Uterus (tissue), 2 donors: ENCODE measurements around the gene TBX21.
A peak's percentile ranks its signal among the peaks of the same experiment; 100 is the strongest.

Source experiments
- POLR2A ChIP-seq, 2 donors: fragments of 450-650 bp; IDR thresholded peaks; one replicate each; pipeline ENCODE4 v1.6.1; 2016; ENCODE audit warnings: antibody characterized with exemption in 2 of 2, mild to moderate bottlenecking in 1 of 2, moderate library complexity in 1 of 2
- TF ChIP-seq, protein P1 (sequence below), 4 experiments: fragments of 200-600 bp in 2 of 4; fragments of 450-650 bp in 2 of 4; sonication (generic) in 2 of 4; IDR thresholded peaks; one replicate each; pipeline ENCODE4 v1.5.1; 2016 to 2019; ENCODE audit warnings: antibody characterized with exemption in 4 of 4, mild to moderate bottlenecking in 2 of 4, moderate library complexity in 1 of 4

DNA sequence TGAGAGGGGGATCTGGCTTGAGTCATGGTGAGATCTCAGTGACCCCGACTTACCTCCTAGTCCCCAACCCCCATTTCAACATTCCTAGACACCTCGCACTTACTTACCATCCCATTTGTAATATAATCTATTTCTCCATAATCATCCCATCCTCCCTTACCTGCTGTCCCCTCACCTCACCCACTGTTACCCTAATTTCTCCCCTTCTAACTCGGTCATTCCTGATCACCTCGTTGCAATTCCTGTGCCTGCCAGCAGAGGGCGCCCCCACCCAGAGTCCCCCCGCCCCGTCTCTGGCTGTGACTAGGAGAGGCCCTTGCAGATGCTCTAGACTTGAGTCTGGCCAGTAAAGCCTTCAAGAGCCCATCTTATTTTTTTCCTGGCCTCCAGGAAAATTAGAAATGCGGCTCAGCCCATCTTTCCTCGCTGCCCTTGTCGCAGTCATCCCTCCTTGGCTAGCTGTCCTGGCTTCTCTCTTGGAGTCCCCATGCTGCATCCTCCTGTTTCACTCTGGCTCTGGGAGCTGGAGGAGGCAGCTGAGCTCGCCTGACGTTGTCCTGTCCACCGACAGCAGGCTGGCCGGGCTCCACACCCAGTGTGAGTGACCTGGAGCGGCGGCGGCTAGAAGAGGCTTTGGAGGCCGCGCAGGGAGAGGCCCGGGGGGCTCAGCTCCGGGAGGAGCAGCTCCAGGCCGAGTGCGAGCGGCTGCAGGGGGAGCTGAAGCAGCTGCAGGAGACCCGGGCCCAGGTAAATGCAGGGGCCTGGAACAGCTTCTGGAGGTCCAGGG, 34.1 kb upstream of the TBX21 start:
- TF ChIP-seq, protein P1, sequence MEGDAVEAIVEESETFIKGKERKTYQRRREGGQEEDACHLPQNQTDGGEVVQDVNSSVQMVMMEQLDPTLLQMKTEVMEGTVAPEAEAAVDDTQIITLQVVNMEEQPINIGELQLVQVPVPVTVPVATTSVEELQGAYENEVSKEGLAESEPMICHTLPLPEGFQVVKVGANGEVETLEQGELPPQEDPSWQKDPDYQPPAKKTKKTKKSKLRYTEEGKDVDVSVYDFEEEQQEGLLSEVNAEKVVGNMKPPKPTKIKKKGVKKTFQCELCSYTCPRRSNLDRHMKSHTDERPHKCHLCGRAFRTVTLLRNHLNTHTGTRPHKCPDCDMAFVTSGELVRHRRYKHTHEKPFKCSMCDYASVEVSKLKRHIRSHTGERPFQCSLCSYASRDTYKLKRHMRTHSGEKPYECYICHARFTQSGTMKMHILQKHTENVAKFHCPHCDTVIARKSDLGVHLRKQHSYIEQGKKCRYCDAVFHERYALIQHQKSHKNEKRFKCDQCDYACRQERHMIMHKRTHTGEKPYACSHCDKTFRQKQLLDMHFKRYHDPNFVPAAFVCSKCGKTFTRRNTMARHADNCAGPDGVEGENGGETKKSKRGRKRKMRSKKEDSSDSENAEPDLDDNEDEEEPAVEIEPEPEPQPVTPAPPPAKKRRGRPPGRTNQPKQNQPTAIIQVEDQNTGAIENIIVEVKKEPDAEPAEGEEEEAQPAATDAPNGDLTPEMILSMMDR (IDR thresholded peaks at IDR 0.05): peak; percentile 58 to 96 (median 74)
- no peak for TF ChIP-seq POLR2A (IDR thresholded peaks at IDR 0.05)
